IgD-negative memory B cell (primary cell): ENCODE results near the gene ONECUT2. TPM values are rescaled to one million over a fixed set of nuclear protein-coding genes. Genes with fewer than 3 reads are reported as not detected.
A peak's percentile ranks its signal among the peaks of the same experiment; 100 is the strongest.

Experiments used
- H3K27ac Mint-ChIP-seq, 3 donors: one replicate each; pipeline ENCODE4 v1.8.0; 2020 to 2022; ENCODE audit warnings: mild to moderate bottlenecking in 3 of 3, mixed read lengths in 3 of 3, moderate library complexity in 1 of 3
- H3K27me3 Mint-ChIP-seq: one replicate; pipeline ENCODE4 v1.8.0; 2021; ENCODE audit warnings: mixed read lengths
- H3K36me3 Mint-ChIP-seq: one replicate; pipeline ENCODE4 v1.8.0; 2020; ENCODE audit warnings: mild to moderate bottlenecking, mixed read lengths
- H3K4me1 Mint-ChIP-seq, 3 donors: one replicate each; pipeline ENCODE4 v1.8.0; 2020 to 2022; ENCODE audit warnings: mixed read lengths in 3 of 3, mild to moderate bottlenecking in 1 of 3
- H3K4me3 Mint-ChIP-seq, 4 donors: one replicate each; pipeline ENCODE4 v1.8.0; 2020 to 2022; ENCODE audit warnings: mild to moderate bottlenecking in 4 of 4, mixed read lengths in 4 of 4, moderate library complexity in 3 of 4
- H3K9me3 Mint-ChIP-seq, 3 donors: one replicate each; pipeline ENCODE4 v1.8.0; 2020 to 2021; ENCODE audit warnings: mixed read lengths in 3 of 3, mild to moderate bottlenecking in 1 of 3
- polyA plus RNA-seq: library from polyadenylated mRNA; unstranded; fragments of 300-500 nt; fragmentation: Illumina TruSeq; gene quantifications from one replicate; pipeline ENCODE4 v1.2.3, GENCODE V29; 2021

ONECUT2 gene
- polyA plus RNA-seq, 1 donor from 2014 or later: not detected

GRCh38 chr18:57436191-57436964, 1.2 kb downstream of the ONECUT2 start:
- Mint-ChIP-seq H3K36me3 (peaks cover 2% of the 10 kb centered on the region), H3K27ac (peak overlapping the region; percentile 66 to 99 (median 78)), H3K9me3 (peaks cover 0 to 7% (median 3%) of the 10 kb centered on the region in 3 donors), H3K4me1 (peaks cover 10 to 23% (median 12%) of the 10 kb centered on the region in 3 donors), H3K4me3 (peak overlapping the region; percentile 43 to 92 (median 74)), H3K27me3 (peaks cover 81% of the 10 kb centered on the region)

- peaks cover 2% of the 10 kb centered on the region for H3K36me3 Mint-ChIP-seq
- peaks cover 14 to 26% (median 16%) of the 10 kb centered on the region in 3 donors for H3K4me1 Mint-ChIP-seq
- H3K27ac Mint-ChIP-seq: peak overlapping the region in 2 of 3 donors; percentile 66 to 78
- peaks cover 79% of the 10 kb centered on the region for H3K27me3 Mint-ChIP-seq
- peak overlapping the region; percentile 36 to 85 (median 55) for H3K4me3 Mint-ChIP-seq
- peaks cover 0 to 9% (median 3%) of the 10 kb centered on the region in 3 donors for H3K9me3 Mint-ChIP-seq
These were observed 1.8 kb downstream of the ONECUT2 start for GRCh38 chr18:57436965-57437333.

- Mint-ChIP-seq H3K27me3 (peaks cover 78% of the 10 kb centered on the region), H3K36me3 (peaks cover 2% of the 10 kb centered on the region), H3K9me3 (peaks cover 0 to 9% (median 3%) of the 10 kb centered on the region in 3 donors), H3K27ac (peak overlapping the region in 2 of 3 donors; percentile 66 to 68), H3K4me3 (peak overlapping the region; percentile 36 to 85 (median 55)), H3K4me1 (peaks cover 14 to 27% (median 16%) of the 10 kb centered on the region in 3 donors)
These were observed 2.2 kb downstream of the ONECUT2 start for GRCh38 chr18:57437402-57437765.

DNA sequence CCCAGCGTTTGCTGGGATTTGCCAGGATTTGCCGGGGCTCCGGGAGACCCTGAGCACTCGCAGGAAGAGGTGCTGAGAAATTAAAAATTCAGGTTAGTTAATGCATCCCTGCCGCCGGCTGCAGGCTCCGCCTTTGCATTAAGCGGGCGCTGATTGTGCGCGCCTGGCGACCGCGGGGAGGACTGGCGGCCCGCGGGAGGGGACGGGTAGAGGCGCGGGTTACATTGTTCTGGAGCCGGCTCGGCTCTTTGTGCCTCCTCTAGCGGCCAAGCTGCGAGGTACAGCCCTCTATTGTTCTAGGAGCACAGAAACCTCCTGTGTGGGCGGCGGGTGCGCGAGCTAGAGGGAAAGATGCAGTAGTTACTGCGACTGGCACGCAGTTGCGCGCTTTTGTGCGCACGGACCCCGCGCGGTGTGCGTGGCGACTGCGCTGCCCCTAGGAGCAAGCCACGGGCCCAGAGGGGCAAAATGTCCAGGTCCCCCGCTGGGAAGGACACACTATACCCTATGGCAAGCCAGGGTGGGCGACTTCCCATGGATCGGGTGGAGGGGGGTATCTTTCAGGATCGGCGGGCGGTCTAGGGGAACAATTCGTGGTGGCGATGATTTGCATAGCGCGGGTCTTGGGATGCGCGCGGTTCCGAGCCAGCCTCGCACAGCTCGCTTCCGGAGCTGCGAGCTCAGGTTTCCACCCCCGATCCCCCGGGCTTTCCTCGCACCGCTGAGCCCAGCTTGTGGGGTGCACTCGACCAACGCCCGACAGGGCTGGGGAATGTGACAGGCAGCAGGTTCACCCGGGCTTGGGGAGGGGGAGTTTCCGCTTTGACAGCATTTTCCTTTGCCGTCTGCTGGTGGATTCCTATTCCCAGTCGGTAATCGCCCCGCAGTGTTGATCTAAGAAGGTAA, 2.8 kb downstream of the ONECUT2 start:
- Mint-ChIP-seq H3K9me3 (peaks cover 0 to 9% (median 3%) of the 10 kb centered on the region in 3 donors), H3K4me3 (peak overlapping the region; percentile 28 to 85 (median 74)), H3K36me3 (peaks cover 2% of the 10 kb centered on the region), H3K27me3 (peaks cover 84% of the 10 kb centered on the region), H3K4me1 (peaks cover 14 to 28% (median 16%) of the 10 kb centered on the region in 3 donors), H3K27ac (peak overlapping the region; percentile 66 to 77 (median 68))

DNA sequence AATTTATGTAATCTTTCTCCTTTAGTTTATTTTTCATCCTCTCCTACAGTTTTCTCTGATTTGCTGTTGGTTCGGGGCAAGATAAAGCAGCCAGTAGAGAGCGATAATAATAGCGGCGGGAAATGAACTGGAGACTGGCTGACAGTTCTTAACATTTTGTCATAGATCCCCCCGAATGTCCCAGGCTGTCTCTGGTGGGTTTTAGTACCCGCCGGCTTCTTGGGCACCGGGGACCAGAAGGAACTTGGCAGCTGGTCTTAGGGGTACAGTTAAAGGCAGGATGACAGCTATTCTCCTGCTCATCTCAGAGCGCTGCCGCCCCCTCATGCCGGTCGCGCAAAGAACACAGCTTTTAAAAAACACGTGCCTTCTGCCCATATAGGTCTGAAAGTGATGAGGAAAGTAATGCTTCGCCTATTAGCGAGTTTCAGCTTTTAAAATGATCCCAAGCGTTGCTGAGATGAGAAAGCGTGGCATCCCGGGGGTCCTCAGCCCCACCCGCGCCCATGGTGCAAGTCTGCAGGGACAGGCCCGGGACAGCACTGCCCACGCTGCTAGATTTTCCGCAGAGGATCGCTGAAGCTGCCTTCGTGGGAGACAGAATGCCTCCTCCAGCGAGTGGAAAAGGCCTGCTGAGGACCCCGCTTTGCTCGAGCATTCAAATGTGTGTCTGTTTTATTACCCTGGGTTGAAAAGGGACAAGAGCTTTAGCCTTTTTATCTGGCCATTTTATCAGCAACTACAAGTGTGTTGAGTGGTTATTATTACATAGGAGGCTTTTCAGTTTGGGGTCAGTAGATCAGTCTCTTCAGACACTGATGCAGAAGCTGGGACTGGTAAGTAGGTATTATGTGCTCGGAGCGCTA, 3.8 kb downstream of the ONECUT2 start:
- Mint-ChIP-seq H3K9me3 (peaks cover 0 to 9% (median 0%) of the 10 kb centered on the region in 3 donors), H3K27ac (peak overlapping the region; percentile 66 to 89 (median 77)), H3K4me3 (peak overlapping the region; percentile 28 to 90 (median 70)), H3K27me3 (peaks cover 81% of the 10 kb centered on the region), H3K4me1 (peaks cover 14 to 28% (median 16%) of the 10 kb centered on the region in 3 donors), H3K36me3 (peaks cover 2% of the 10 kb centered on the region)

GRCh38 chr18:57439609-57439968, 4.4 kb downstream of the ONECUT2 start:
- peaks cover 14 to 25% (median 16%) of the 10 kb centered on the region in 3 donors for H3K4me1 Mint-ChIP-seq
- H3K36me3 Mint-ChIP-seq: peaks cover 2% of the 10 kb centered on the region
- peak overlapping the region in 3 of 4 donors; percentile 47 to 90 (median 65) for H3K4me3 Mint-ChIP-seq
- H3K9me3 Mint-ChIP-seq: peaks cover 0 to 9% (median 0%) of the 10 kb centered on the region in 3 donors
- peaks cover 82% of the 10 kb centered on the region for H3K27me3 Mint-ChIP-seq
- H3K27ac Mint-ChIP-seq: peak overlapping the region; percentile 66 to 89 (median 76)

- Mint-ChIP-seq H3K27me3 (peaks cover 80% of the 10 kb centered on the region), H3K27ac (peak overlapping the region; percentile 66 to 76 (median 67)), H3K9me3 (peaks cover 0 to 9% (median 0%) of the 10 kb centered on the region in 3 donors), H3K36me3 (peaks cover 2% of the 10 kb centered on the region), H3K4me3 (peak overlapping the region in 2 of 4 donors; percentile 65 to 67), H3K4me1 (peaks cover 14 to 23% (median 16%) of the 10 kb centered on the region in 3 donors)
These were observed 4.8 kb downstream of the ONECUT2 start for GRCh38 chr18:57439985-57440330.

GRCh38 chr18:57440331-57441070, 5.3 kb downstream of the ONECUT2 start:
- peak overlapping the region; percentile 59 to 84 (median 74) for H3K27ac Mint-ChIP-seq
- peaks cover 2% of the 10 kb centered on the region for H3K36me3 Mint-ChIP-seq
- peaks cover 0 to 9% (median 0%) of the 10 kb centered on the region in 3 donors for H3K9me3 Mint-ChIP-seq
- H3K4me1 Mint-ChIP-seq: peaks cover 14 to 23% (median 16%) of the 10 kb centered on the region in 3 donors
- peaks cover 82% of the 10 kb centered on the region for H3K27me3 Mint-ChIP-seq
- peak overlapping the region in 1 of 4 donors; percentile 67 for H3K4me3 Mint-ChIP-seq

GRCh38 chr18:57441071-57441794, 6.1 kb downstream of the ONECUT2 start:
- H3K4me3 Mint-ChIP-seq: peak overlapping the region; percentile 16 to 75 (median 50)
- H3K27me3 Mint-ChIP-seq: peaks cover 79% of the 10 kb centered on the region
- H3K27ac Mint-ChIP-seq: peak overlapping the region; percentile 59 to 84 (median 74)
- peaks cover 2% of the 10 kb centered on the region for H3K36me3 Mint-ChIP-seq
- peaks cover 12 to 23% (median 16%) of the 10 kb centered on the region in 3 donors for H3K4me1 Mint-ChIP-seq
- peaks cover 0 to 9% (median 0%) of the 10 kb centered on the region in 3 donors for H3K9me3 Mint-ChIP-seq

- Mint-ChIP-seq H3K27me3 (peaks cover 70% of the 10 kb centered on the region), H3K4me1 (peaks cover 9 to 18% (median 16%) of the 10 kb centered on the region in 3 donors), H3K4me3 (no peak overlapping the region), H3K27ac (peak overlapping the region in 1 of 3 donors; percentile 51), H3K9me3 (peaks cover 0 to 4% (median 0%) of the 10 kb centered on the region in 3 donors), H3K36me3 (peaks cover 2% of the 10 kb centered on the region)
These were observed 8.1 kb downstream of the ONECUT2 start for GRCh38 chr18:57443247-57443646.

DNA sequence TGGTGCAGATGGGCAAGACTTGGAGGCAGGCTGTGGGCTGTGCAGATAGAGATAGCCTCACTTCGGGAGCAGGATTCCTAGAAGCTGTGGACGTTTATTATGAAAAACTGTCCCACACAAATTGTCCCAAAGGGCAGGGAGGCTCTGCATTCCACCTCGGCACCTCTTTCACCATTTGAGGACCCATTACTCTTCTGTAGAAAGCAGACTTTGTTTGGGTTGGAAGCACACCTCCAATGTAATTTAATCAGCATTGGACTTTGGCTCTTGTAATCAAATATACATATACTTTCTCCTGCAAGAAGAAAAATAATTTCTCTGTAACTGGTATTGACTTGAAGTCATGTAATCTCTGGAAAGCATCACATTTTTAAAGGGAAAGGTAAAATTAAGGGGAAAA, 8.5 kb downstream of the ONECUT2 start:
- Mint-ChIP-seq H3K4me3 (no peak overlapping the region), H3K27me3 (peaks cover 67% of the 10 kb centered on the region), H3K9me3 (peaks cover 0 to 4% (median 0%) of the 10 kb centered on the region in 3 donors), H3K4me1 (peaks cover 7 to 17% (median 12%) of the 10 kb centered on the region in 3 donors), H3K27ac (no peak overlapping the region), H3K36me3 (no peaks in the 10 kb centered on the region)

DNA sequence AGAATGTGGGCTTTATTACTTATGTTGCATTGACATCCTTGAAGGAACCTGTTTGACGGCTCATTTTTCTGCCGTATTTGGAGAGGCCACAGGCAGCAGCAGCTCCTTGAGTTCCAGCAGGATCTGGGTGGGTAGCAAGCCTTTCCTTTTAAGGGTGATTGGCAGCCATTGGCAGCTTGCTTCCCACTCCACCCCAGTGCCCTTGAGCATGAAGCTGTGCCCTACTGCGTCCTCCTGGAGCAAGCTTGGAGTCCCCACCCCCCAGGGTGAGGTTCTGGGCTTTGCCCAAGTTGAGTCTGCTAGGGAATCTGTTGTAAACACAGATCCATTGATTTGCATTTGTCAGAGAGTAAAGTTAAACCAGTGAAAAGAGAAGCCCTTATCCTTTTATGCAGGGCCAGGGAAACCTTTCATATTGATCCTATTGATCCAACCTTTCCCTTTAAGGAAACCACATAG, 9.2 kb downstream of the ONECUT2 start:
- H3K4me1 Mint-ChIP-seq: peaks cover 6 to 12% (median 7%) of the 10 kb centered on the region in 3 donors
- peak overlapping the region in 1 of 4 donors; percentile 23 for H3K4me3 Mint-ChIP-seq
- H3K9me3 Mint-ChIP-seq: peaks cover 0 to 4% (median 0%) of the 10 kb centered on the region in 3 donors
- no peaks in the 10 kb centered on the region for H3K36me3 Mint-ChIP-seq
- H3K27me3 Mint-ChIP-seq: peaks cover 61% of the 10 kb centered on the region
- no peak overlapping the region for H3K27ac Mint-ChIP-seq
